ENCODE data around the gene MGAT5.

Gene MGAT5

DNA sequence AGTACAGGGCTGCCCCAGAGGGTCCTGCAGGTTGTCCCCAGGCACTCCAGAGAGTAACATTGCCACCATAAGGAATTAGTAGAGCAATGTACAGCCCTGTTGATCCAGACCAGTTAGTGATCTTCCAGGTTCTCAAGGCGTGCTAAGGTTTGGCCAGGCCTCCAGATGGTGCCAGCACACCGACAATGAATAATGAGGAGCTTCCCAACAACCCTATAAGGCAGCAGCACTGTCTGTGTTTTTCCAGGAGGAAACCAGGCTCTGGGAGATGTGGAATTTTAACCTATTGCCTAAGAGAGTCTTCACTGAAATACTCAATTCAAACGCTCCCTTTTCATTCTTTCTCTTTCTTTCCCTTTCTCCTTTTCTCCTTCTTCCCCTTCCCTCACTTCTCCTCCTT is 122.1 kb downstream of the MGAT5 start:
- H3K36me3 ChIP-seq: peaks cover 42% of the 10 kb centered on the region
- TF ChIP-seq, protein P1, sequence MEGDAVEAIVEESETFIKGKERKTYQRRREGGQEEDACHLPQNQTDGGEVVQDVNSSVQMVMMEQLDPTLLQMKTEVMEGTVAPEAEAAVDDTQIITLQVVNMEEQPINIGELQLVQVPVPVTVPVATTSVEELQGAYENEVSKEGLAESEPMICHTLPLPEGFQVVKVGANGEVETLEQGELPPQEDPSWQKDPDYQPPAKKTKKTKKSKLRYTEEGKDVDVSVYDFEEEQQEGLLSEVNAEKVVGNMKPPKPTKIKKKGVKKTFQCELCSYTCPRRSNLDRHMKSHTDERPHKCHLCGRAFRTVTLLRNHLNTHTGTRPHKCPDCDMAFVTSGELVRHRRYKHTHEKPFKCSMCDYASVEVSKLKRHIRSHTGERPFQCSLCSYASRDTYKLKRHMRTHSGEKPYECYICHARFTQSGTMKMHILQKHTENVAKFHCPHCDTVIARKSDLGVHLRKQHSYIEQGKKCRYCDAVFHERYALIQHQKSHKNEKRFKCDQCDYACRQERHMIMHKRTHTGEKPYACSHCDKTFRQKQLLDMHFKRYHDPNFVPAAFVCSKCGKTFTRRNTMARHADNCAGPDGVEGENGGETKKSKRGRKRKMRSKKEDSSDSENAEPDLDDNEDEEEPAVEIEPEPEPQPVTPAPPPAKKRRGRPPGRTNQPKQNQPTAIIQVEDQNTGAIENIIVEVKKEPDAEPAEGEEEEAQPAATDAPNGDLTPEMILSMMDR (IDR thresholded peaks at IDR 0.05): no peak
- H3K27me3 ChIP-seq: no peaks in the 10 kb centered on the region
- peaks cover 0 to 7% of the 10 kb centered on the region in 2 experiments for H3K4me1 ChIP-seq (ENCODE audit: control insufficient read depth in 1 of 2, insufficient read depth in 1 of 2, low read depth in 1 of 2, low read length in 1 of 2)
- no peak overlapping the region for H3K4me3 ChIP-seq (ENCODE audit: low read depth in 1 of 2, low read length in 1 of 2)
- H3K9me3 ChIP-seq: no peaks in the 10 kb centered on the region
- no peak overlapping the region for H3K27ac ChIP-seq

DNA sequence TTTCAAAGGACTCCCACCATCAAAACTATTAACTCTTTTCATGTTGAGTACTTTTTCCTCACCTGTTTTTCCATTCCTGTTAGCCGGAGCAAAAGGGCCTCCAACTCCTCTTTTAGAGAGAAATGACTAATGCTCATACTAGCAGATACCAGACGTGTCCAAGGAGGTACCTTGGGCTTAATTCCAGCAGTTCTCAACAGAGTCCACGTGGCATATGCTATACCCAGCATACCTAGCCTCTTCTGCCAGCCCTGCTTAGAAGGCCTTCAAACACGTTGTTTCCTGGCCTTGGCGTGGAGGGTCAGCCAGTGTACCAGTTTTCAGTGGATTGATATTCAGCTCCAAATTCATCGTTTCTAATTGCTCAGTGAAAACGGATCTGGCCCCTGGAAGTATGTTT is 123.9 kb downstream of the MGAT5 start:
- Histone ChIP-seq H3K4me3 (ENCODE audit: low read depth in 1 of 2, low read length in 1 of 2) (no peak overlapping the region), H3K9me3 (no peaks in the 10 kb centered on the region), H3K27ac (no peak overlapping the region), H3K4me1 (ENCODE audit: control insufficient read depth in 1 of 2, insufficient read depth in 1 of 2, low read depth in 1 of 2, low read length in 1 of 2) (peaks cover 0 to 7% of the 10 kb centered on the region in 2 experiments), H3K36me3 (peaks cover 33% of the 10 kb centered on the region), H3K27me3 (no peaks in the 10 kb centered on the region)
- TF ChIP-seq, protein P1 (IDR thresholded peaks at IDR 0.05): no peak

DNA sequence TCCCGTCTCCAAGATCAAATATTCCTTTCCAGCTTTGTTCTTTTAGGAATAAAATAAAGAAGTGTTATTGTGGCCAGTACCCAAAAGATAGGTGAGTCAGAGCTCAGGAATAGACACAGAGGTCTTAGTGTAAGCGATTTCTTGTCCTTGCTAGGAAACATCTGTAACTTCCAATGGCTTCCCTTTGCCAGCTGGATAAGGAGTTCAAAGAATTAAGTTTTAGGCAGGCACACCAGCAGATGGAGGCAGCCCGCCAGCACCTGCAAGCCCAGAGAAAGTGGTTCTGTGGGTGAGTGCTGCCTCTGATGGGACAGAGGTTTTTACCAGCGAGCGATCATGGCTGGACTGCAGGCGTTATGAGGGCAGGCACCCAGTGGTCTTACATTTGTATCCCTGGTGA is 125.4 kb downstream of the MGAT5 start:
- no peaks in the 10 kb centered on the region for H3K27me3 ChIP-seq
- no peak overlapping the region for H3K4me3 ChIP-seq (ENCODE audit: low read depth in 1 of 2, low read length in 1 of 2)
- peaks cover 0 to 7% of the 10 kb centered on the region in 2 experiments for H3K4me1 ChIP-seq (ENCODE audit: control insufficient read depth in 1 of 2, insufficient read depth in 1 of 2, low read depth in 1 of 2, low read length in 1 of 2)
- no peaks in the 10 kb centered on the region for H3K9me3 ChIP-seq
- no peak overlapping the region for H3K27ac ChIP-seq
- H3K36me3 ChIP-seq: peaks cover 21% of the 10 kb centered on the region
- TF ChIP-seq, protein P1 (IDR thresholded peaks at IDR 0.05): no peak

- Histone ChIP-seq H3K27ac (no peak overlapping the region), H3K9me3 (no peaks in the 10 kb centered on the region), H3K36me3 (peaks cover 21% of the 10 kb centered on the region), H3K4me3 (ENCODE audit: low read depth in 1 of 2, low read length in 1 of 2) (no peak overlapping the region), H3K4me1 (ENCODE audit: control insufficient read depth in 1 of 2, insufficient read depth in 1 of 2, low read depth in 1 of 2, low read length in 1 of 2) (peaks cover 0 to 7% of the 10 kb centered on the region in 2 experiments), H3K27me3 (no peaks in the 10 kb centered on the region)
- TF ChIP-seq, protein P1 (IDR thresholded peaks at IDR 0.05): no peak
These were observed 125.8 kb downstream of the MGAT5 start for GRCh38 chr2:134379722-134380121.

- H3K27ac ChIP-seq: no peak overlapping the region
- H3K4me1 ChIP-seq (ENCODE audit: control insufficient read depth in 1 of 2, insufficient read depth in 1 of 2, low read depth in 1 of 2, low read length in 1 of 2): peaks cover 0 to 7% of the 10 kb centered on the region in 2 experiments
- H3K4me3 ChIP-seq (ENCODE audit: low read depth in 1 of 2, low read length in 1 of 2): no peak overlapping the region
- H3K27me3 ChIP-seq: no peaks in the 10 kb centered on the region
- H3K36me3 ChIP-seq: peaks cover 21% of the 10 kb centered on the region
- TF ChIP-seq, protein P1 (IDR thresholded peaks at IDR 0.05): no peak
- no peaks in the 10 kb centered on the region for H3K9me3 ChIP-seq
These were observed 127.3 kb downstream of the MGAT5 start for GRCh38 chr2:134381141-134381540.

- H3K36me3 ChIP-seq: peaks cover 4% of the 10 kb centered on the region
- H3K27me3 ChIP-seq: no peaks in the 10 kb centered on the region
- no peak overlapping the region for H3K4me3 ChIP-seq (ENCODE audit: low read depth in 1 of 2, low read length in 1 of 2)
- H3K9me3 ChIP-seq: no peaks in the 10 kb centered on the region
- H3K27ac ChIP-seq: no peak overlapping the region
- H3K4me1 ChIP-seq (ENCODE audit: control insufficient read depth in 1 of 2, insufficient read depth in 1 of 2, low read depth in 1 of 2, low read length in 1 of 2): peaks cover 3 to 7% of the 10 kb centered on the region in 2 experiments
- TF ChIP-seq, protein P1 (IDR thresholded peaks at IDR 0.05): no peak
These were observed 130.3 kb downstream of the MGAT5 start for GRCh38 chr2:134384131-134384530.
